GM18520 (cell line): Measurements from ENCODE around the gene RALGDS.

ENCODE experiments used
- ATAC-seq: cut with Tn5 transposase; IDR thresholded peaks from one replicate; pipeline ENCODE4 v1.9.1; 2021; ENCODE audit not compliant: unreplicated experiment

RALGDS gene

GRCh38 chr9:133151601-133152525 is 30.8 kb upstream of the RALGDS start:
- no peak for ATAC-seq

DNA sequence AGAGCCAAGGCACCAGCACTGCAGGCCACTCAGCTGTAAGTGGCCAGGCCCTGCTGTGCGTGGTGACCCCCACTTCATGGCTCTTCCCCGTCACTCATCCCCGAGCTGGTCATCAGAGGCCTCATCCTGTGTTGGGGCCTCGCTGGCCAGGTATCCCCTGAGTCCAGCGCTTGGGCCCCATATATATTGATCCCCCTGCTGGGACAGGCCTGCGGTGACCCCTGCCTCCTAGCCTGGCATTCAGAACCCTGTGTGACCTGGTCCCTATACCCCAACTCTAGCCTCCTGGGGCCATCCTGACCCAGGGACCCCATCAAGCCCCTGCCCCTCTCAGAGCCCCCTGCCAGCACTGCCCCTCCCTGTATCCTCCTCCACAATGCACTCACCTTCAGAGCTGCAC is 30.0 kb upstream of the RALGDS start:
- ATAC-seq: no peak

DNA sequence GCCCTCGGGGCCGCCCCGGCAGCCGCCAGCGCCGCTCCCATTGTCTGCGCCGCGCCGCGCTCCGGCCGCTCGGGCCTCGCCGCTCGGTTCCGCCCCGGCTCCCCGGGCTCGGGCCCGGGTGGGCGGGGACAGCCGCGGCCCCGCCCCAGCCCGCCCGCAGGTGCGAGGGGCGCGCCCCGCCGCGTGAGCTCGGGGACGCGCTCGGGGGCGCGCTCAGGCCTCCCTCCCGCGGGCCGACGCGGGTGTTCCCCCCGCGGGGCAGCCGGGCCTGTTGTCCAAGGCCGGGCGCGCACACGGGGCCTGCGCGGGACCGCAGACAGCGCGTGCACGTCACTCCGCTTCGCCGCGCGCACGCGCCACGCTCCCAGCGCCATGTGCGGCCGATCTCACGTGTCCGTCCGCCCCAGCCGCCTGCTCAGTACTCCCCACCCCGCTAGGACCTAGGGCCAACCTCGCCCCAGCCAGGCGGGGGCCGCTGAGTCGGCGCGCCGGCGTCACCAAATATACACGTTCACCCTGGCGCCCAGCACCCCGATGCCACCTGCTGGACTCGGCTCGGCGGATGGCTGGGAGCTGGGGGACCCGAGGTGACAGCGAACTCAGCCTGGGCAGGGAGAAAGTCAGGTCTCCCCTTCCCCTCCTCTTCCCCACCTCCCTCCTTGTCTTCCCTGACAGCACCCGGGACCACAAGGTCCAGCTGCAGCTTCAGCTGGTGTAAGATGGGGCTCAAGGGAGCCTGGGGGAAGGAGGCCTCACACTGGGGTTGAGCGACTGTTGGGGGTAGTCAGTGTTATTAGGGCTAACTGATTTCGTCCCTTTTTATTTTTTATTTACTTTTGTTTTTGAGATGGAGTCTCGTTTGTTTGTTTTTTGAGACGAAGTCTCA is 28.3 kb upstream of the RALGDS start:
- peak; percentile 47 for ATAC-seq

GRCh38 chr9:133148199-133149129 is 27.4 kb upstream of the RALGDS start:
- ATAC-seq: peak; percentile 7

- no peak for ATAC-seq
Observed at GRCh38 chr9:133147412-133148198, 26.6 kb upstream of the RALGDS start.

GRCh38 chr9:133146746-133147411 is 25.8 kb upstream of the RALGDS start:
- no peak for ATAC-seq

- ATAC-seq: no peak
Observed at GRCh38 chr9:133144904-133145851, 24.1 kb upstream of the RALGDS start.

DNA sequence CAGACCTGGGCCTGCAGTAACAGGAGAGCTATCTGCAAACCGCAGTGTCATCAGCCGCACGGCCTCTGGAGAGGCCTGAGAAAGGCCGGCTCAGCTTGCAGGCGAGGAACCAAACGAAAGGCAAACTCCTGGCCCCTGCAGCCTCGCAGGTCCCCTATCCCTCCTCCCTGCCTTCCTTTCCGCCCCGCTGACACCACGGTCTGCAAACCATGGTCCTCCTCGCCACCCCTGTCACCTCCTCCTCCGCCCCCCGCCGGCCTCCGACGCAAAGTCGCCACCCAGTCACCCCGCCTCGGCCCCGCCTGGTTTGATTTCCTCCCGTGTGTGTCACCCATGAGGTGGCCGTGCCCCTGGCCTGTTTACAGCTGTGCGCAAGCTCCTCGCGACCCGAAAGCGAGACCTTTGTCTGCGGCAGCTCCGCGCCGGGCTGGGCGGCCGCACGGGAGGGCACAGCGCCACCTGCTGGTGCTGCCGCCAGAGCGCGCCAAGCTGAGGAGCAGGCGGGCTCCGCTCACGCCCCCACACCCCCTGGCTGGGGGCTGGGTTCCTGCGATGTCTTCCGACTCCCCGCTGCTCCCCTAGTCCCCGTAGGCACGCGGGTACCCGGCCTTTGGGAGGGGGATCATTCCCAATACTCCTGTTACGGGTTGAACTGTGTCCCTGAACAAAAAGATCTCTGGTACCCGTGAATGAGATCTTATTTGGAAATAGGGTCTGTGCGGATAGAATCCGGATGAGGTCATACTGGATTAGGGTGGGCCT is 23.3 kb upstream of the RALGDS start:
- peak; percentile 52 for ATAC-seq

DNA sequence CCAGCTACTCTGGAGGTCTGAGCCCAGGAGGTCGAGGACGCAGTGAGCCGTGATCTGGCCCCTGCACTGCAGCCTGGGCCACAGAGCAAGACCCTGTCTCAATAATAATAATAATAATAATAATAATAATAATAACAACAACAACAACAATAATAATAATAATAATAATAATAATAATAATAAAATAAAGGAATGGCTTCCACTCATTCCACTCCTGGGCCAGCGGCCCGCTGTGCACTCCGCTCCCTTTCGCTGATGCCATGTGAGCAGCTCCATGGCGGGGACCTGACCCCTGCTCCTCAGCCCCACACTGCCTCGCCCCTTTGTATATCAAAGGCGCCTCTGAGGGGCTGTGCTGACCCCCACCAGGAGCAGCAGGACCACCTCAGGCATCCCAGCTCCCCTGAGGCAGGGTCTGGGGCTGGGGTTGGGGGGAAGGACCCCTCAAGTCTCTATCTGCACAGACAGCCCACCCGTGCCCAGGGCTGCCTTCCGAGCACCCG is 22.6 kb upstream of the RALGDS start:
- no peak for ATAC-seq

DNA sequence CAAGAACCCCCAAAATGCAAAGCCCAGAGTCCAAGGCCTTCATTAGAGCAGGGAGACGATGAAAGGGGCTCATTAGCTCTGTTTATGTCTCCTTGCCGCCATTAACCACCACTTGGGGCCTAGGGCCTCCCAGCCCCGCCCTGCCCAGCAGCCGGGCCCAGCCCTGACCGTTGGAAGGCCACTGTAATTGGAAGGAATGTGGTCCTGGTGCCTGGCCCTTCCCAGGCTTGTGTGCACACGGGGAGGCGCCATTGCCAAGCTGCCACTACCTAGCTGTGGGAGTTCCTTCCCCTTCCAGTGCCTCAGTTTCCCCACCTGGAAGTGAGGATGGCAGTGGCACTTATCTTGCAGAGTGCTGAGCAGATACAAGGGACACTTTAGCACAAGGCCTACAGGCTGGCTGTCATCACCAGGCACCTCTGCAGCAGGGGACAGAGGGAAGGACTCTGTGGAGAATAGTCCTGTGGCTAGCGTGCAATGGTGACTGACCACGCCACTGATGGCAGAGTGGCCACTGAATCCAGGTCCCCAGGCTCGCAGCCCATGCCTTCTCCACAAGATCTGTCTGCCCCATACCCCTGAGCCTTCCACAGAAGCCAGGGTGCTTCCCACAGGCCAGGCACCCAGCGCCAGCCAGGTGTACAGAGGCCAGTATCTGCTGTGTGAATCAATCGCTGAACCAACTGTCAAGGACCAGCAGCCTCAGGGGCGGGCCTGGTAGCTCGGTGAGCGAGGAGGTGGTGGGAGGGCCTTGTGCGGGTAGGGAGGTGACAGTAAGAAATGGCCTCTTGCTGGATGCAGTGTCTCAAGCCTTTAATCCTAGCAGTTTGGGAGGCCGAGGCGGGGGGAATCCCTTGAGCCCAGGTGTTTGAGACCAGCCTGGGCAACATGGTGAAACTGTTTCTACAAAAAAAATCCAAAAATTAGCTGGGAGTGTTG is 21.9 kb upstream of the RALGDS start:
- no peak for ATAC-seq

DNA sequence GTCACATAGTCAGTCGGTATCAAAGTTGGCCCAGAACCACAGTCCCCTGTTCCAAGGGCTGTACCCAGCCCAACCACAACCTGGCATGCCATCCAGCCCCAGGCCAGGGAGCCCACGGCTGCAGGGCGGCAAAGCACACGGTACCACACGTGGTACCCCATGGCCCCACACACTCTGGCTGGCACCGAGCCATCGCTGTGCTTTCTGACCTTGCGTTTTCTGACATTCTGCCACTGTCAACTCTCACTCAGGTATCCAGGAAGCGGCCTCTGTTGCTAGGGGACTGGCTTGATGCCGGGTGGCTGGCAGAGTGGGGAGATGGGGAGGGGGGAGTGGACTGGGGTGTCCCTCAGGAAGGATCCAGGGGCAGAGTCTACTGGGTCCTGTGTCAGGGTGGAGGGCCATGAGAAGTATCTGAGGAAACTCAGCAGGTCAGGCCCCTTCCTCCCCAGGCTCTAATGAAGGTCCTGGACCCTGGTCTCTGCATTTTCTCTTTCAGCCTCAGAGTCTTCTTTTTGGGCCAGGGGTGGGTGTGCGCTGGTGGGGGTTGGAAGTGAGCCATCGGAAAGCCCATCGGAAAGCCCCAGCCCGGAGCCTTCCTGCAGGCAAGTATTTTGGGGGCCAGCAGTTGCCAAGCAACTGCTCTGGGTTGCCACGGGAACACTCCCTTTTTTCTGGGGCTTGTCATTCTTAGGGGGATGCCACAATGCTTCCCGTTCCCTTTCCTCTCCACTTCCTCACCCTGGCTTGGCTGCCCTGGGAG is 21.0 kb upstream of the RALGDS start:
- no peak for ATAC-seq

GRCh38 chr9:133140606-133141005 is 19.6 kb upstream of the RALGDS start:
- no peak for ATAC-seq

DNA sequence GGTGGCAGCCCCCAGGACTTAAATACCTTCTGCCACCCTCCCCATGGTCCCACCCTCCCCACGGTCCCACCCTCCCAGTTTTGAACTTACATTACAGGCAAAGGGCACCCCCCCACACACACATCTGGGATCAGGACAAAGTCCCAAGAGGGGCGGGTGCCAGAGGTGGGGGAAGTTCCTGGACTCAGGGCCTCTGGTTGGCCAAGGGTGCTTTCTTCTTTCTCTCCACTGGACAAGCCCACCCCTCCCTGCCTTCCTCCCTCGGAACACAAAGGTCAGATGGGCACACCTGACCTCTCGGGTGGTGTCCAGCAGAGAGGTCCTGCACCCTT is 19.1 kb upstream of the RALGDS start:
- no peak for ATAC-seq

- no peak for ATAC-seq
Observed at GRCh38 chr9:133139246-133140173, 18.5 kb upstream of the RALGDS start.
